ENCODE results near the gene PRDM5.

The PRDM5 gene

GRCh38 chr4:120808475-120809141 lies 113.9 kb downstream of the PRDM5 start:
- Histone ChIP-seq H3K9me3 (ENCODE audit: control insufficient read depth, insufficient read depth, low read length) (peaks cover 3% of the 10 kb centered on the region; the same call in 1 of the 2 replicates), H3K4me1 (ENCODE audit: insufficient read depth, low read length) (no peaks in the 10 kb centered on the region), H3K9ac (ENCODE audit: low read depth, low read length) (no peak overlapping the region), H3K36me3 (ENCODE audit: insufficient read depth, low read length) (peaks cover 3% of the 10 kb centered on the region; the same call in 1 of the 2 replicates)

GRCh38 chr4:120801137-120801758 lies 121.3 kb downstream of the PRDM5 start:
- Histone ChIP-seq H3K4me1 (ENCODE audit: insufficient read depth, low read length) (no peaks in the 10 kb centered on the region), H3K9me3 (ENCODE audit: control insufficient read depth, insufficient read depth, low read length) (no peaks in the 10 kb centered on the region), H3K36me3 (ENCODE audit: insufficient read depth, low read length) (no peaks in the 10 kb centered on the region), H3K9ac (ENCODE audit: low read depth, low read length) (no peak overlapping the region)

- H3K9ac ChIP-seq (ENCODE audit: low read depth, low read length) = no peak overlapping the region
- no peaks in the 10 kb centered on the region for H3K4me1 ChIP-seq (ENCODE audit: insufficient read depth, low read length)
- 0 out of 2 replicates have a peak, but pooled peaks cover 2% of the 10 kb centered on the region for H3K36me3 ChIP-seq (ENCODE audit: insufficient read depth, low read length)
- no peaks in the 10 kb centered on the region for H3K9me3 ChIP-seq (ENCODE audit: control insufficient read depth, insufficient read depth, low read length)
These were observed 124.0 kb downstream of the PRDM5 start for GRCh38 chr4:120798570-120798969.

GRCh38 chr4:120796271-120796670 lies 126.3 kb downstream of the PRDM5 start:
- H3K9ac ChIP-seq (ENCODE audit: low read depth, low read length) = no peak overlapping the region
- H3K36me3 ChIP-seq (ENCODE audit: insufficient read depth, low read length) = 0 out of 2 replicates have a peak, but pooled peaks cover 2% of the 10 kb centered on the region
- no peaks in the 10 kb centered on the region for H3K4me1 ChIP-seq (ENCODE audit: insufficient read depth, low read length)
- no peaks in the 10 kb centered on the region for H3K9me3 ChIP-seq (ENCODE audit: control insufficient read depth, insufficient read depth, low read length)

GRCh38 chr4:120785202-120785601 lies 137.3 kb downstream of the PRDM5 start:
- H3K9ac ChIP-seq (ENCODE audit: low read depth, low read length) = no peak overlapping the region
- H3K36me3 ChIP-seq (ENCODE audit: insufficient read depth, low read length) = no peaks in the 10 kb centered on the region
- H3K9me3 ChIP-seq (ENCODE audit: control insufficient read depth, insufficient read depth, low read length) = no peaks in the 10 kb centered on the region
- no peaks in the 10 kb centered on the region for H3K4me1 ChIP-seq (ENCODE audit: insufficient read depth, low read length)

- Histone ChIP-seq H3K36me3 (ENCODE audit: insufficient read depth, low read length) (no peaks in the 10 kb centered on the region), H3K4me1 (ENCODE audit: insufficient read depth, low read length) (no peaks in the 10 kb centered on the region), H3K9me3 (ENCODE audit: control insufficient read depth, insufficient read depth, low read length) (no peaks in the 10 kb centered on the region), H3K9ac (ENCODE audit: low read depth, low read length) (no peak overlapping the region)
These were observed 145.1 kb downstream of the PRDM5 start for GRCh38 chr4:120777459-120777858.

GRCh38 chr4:120775431-120775830 lies 147.1 kb downstream of the PRDM5 start:
- no peak overlapping the region for H3K9ac ChIP-seq (ENCODE audit: low read depth, low read length)
- H3K4me1 ChIP-seq (ENCODE audit: insufficient read depth, low read length) = no peaks in the 10 kb centered on the region
- H3K9me3 ChIP-seq (ENCODE audit: control insufficient read depth, insufficient read depth, low read length) = no peaks in the 10 kb centered on the region
- no peaks in the 10 kb centered on the region for H3K36me3 ChIP-seq (ENCODE audit: insufficient read depth, low read length)

- Histone ChIP-seq H3K36me3 (ENCODE audit: insufficient read depth, low read length) (no peaks in the 10 kb centered on the region), H3K9ac (ENCODE audit: low read depth, low read length) (no peak overlapping the region), H3K4me1 (ENCODE audit: insufficient read depth, low read length) (no peaks in the 10 kb centered on the region), H3K9me3 (ENCODE audit: control insufficient read depth, insufficient read depth, low read length) (no peaks in the 10 kb centered on the region)
These were observed 148.9 kb downstream of the PRDM5 start for GRCh38 chr4:120773641-120774040.

- Histone ChIP-seq H3K9me3 (ENCODE audit: control insufficient read depth, insufficient read depth, low read length) (no peaks in the 10 kb centered on the region), H3K9ac (ENCODE audit: low read depth, low read length) (no peak overlapping the region), H3K36me3 (ENCODE audit: insufficient read depth, low read length) (no peaks in the 10 kb centered on the region), H3K4me1 (ENCODE audit: insufficient read depth, low read length) (no peaks in the 10 kb centered on the region)
These were observed 150.6 kb downstream of the PRDM5 start for GRCh38 chr4:120771907-120772306.

GRCh38 chr4:120770897-120771296 lies 151.6 kb downstream of the PRDM5 start:
- Histone ChIP-seq H3K9me3 (ENCODE audit: control insufficient read depth, insufficient read depth, low read length) (no peaks in the 10 kb centered on the region), H3K4me1 (ENCODE audit: insufficient read depth, low read length) (no peaks in the 10 kb centered on the region), H3K36me3 (ENCODE audit: insufficient read depth, low read length) (no peaks in the 10 kb centered on the region), H3K9ac (ENCODE audit: low read depth, low read length) (no peak overlapping the region)

- Histone ChIP-seq H3K36me3 (ENCODE audit: insufficient read depth, low read length) (no peaks in the 10 kb centered on the region), H3K9ac (ENCODE audit: low read depth, low read length) (no peak overlapping the region), H3K9me3 (ENCODE audit: control insufficient read depth, insufficient read depth, low read length) (no peaks in the 10 kb centered on the region), H3K4me1 (ENCODE audit: insufficient read depth, low read length) (no peaks in the 10 kb centered on the region)
These were observed 153.3 kb downstream of the PRDM5 start for GRCh38 chr4:120769227-120769626.

GRCh38 chr4:120765260-120765680 lies 157.3 kb downstream of the PRDM5 start:
- Histone ChIP-seq H3K9ac (ENCODE audit: low read depth, low read length) (no peak overlapping the region), H3K4me1 (ENCODE audit: insufficient read depth, low read length) (no peaks in the 10 kb centered on the region), H3K9me3 (ENCODE audit: control insufficient read depth, insufficient read depth, low read length) (no peaks in the 10 kb centered on the region), H3K36me3 (ENCODE audit: insufficient read depth, low read length) (no peaks in the 10 kb centered on the region)

GRCh38 chr4:120763650-120764049 lies 158.9 kb downstream of the PRDM5 start:
- no peaks in the 10 kb centered on the region for H3K4me1 ChIP-seq (ENCODE audit: insufficient read depth, low read length)
- H3K9me3 ChIP-seq (ENCODE audit: control insufficient read depth, insufficient read depth, low read length) = no peaks in the 10 kb centered on the region
- no peak overlapping the region for H3K9ac ChIP-seq (ENCODE audit: low read depth, low read length)
- no peaks in the 10 kb centered on the region for H3K36me3 ChIP-seq (ENCODE audit: insufficient read depth, low read length)

GRCh38 chr4:120761070-120761469 lies 161.5 kb downstream of the PRDM5 start:
- Histone ChIP-seq H3K9ac (ENCODE audit: low read depth, low read length) (no peak overlapping the region), H3K9me3 (ENCODE audit: control insufficient read depth, insufficient read depth, low read length) (no peaks in the 10 kb centered on the region), H3K4me1 (ENCODE audit: insufficient read depth, low read length) (no peaks in the 10 kb centered on the region), H3K36me3 (ENCODE audit: insufficient read depth, low read length) (no peaks in the 10 kb centered on the region)

- Histone ChIP-seq H3K4me1 (ENCODE audit: insufficient read depth, low read length) (no peaks in the 10 kb centered on the region), H3K36me3 (ENCODE audit: insufficient read depth, low read length) (no peaks in the 10 kb centered on the region), H3K9me3 (ENCODE audit: control insufficient read depth, insufficient read depth, low read length) (no peaks in the 10 kb centered on the region), H3K9ac (ENCODE audit: low read depth, low read length) (no peak overlapping the region)
These were observed 162.5 kb downstream of the PRDM5 start for GRCh38 chr4:120760047-120760446.
